Measurements from ENCODE around the gene FEM1A.
A peak's percentile ranks its signal among the peaks of the same experiment; 100 is the strongest.
"Not testable (repeated sequence)": the region's sequence is repeated elsewhere in the genome, so short reads cannot be mapped to it uniquely, and the experiment has no call there.

FEM1A gene

GRCh38 chr19:4791183-4792018 lies at the start of gene FEM1A:
Gene FEM1A (plus strand): TSS chr19:4791734. CDS start chr19:4791855, 121 bp downstream.
- peak; percentile 98 for DNase-seq

- no peak for DNase-seq
Observed at GRCh38 chr19:4742723-4743646, 48.5 kb upstream of the FEM1A start.

GRCh38 chr19:4744451-4745174 lies 46.9 kb upstream of the FEM1A start:
- DNase-seq, result no peak

- not testable (repeated sequence) for DNase-seq
Observed at GRCh38 chr19:4745175-4745574, 46.4 kb upstream of the FEM1A start.

- no peak for DNase-seq
Observed at GRCh38 chr19:4745986-4746385, 45.5 kb upstream of the FEM1A start.

- no peak for DNase-seq
Observed at GRCh38 chr19:4748185-4748584, 43.3 kb upstream of the FEM1A start.

GRCh38 chr19:4748589-4748988 lies 42.9 kb upstream of the FEM1A start:
- DNase-seq, result no peak

- no peak for DNase-seq
Observed at GRCh38 chr19:4749870-4750590, 41.5 kb upstream of the FEM1A start.

- DNase-seq, result no peak
Observed at GRCh38 chr19:4754248-4754647, 37.3 kb upstream of the FEM1A start.

- DNase-seq, result no peak
Observed at GRCh38 chr19:4755459-4755858, 36.1 kb upstream of the FEM1A start.

GRCh38 chr19:4758082-4758481 lies 33.5 kb upstream of the FEM1A start:
- DNase-seq, result no peak

- DNase-seq, result no peak
Observed at GRCh38 chr19:4758659-4759058, 32.9 kb upstream of the FEM1A start.

- DNase-seq, result peak; percentile 47
Observed at GRCh38 chr19:4759388-4760284, 31.9 kb upstream of the FEM1A start.

GRCh38 chr19:4760285-4760650 lies 31.3 kb upstream of the FEM1A start:
- no peak for DNase-seq

- DNase-seq, result no peak
Observed at GRCh38 chr19:4763021-4763420, 28.5 kb upstream of the FEM1A start.

- DNase-seq, result no peak
Observed at GRCh38 chr19:4764393-4764660, 27.2 kb upstream of the FEM1A start.

GRCh38 chr19:4768934-4769777 lies 22.4 kb upstream of the FEM1A start:
- peak; percentile 73 for DNase-seq

GRCh38 chr19:4772566-4772965 lies 19.0 kb upstream of the FEM1A start:
- no peak for DNase-seq

GRCh38 chr19:4773047-4773640 lies 18.4 kb upstream of the FEM1A start:
- DNase-seq, result no peak

GRCh38 chr19:4774136-4774535 lies 17.4 kb upstream of the FEM1A start:
- no peak for DNase-seq

Measured in activated gamma-delta T cell treated with Interleukin-2 at 50 U/mL for 16 hours (primary cell).